NOMO-1 (cell line): ENCODE data around the gene WDR82.
A peak's percentile ranks its signal among the peaks of the same experiment; 100 is the strongest.
"Not testable (repeated sequence)": the region's sequence is repeated elsewhere in the genome, so short reads cannot be mapped to it uniquely, and the experiment has no call there.

ENCODE experiments used
- DNase-seq, 2 experiments: peaks; one replicate each; lab custom pipeline; 2025; ENCODE audit not compliant: unreplicated experiment in 2 of 2; lab: John Stamatoyannopoulos, UW

Gene WDR82

DNA sequence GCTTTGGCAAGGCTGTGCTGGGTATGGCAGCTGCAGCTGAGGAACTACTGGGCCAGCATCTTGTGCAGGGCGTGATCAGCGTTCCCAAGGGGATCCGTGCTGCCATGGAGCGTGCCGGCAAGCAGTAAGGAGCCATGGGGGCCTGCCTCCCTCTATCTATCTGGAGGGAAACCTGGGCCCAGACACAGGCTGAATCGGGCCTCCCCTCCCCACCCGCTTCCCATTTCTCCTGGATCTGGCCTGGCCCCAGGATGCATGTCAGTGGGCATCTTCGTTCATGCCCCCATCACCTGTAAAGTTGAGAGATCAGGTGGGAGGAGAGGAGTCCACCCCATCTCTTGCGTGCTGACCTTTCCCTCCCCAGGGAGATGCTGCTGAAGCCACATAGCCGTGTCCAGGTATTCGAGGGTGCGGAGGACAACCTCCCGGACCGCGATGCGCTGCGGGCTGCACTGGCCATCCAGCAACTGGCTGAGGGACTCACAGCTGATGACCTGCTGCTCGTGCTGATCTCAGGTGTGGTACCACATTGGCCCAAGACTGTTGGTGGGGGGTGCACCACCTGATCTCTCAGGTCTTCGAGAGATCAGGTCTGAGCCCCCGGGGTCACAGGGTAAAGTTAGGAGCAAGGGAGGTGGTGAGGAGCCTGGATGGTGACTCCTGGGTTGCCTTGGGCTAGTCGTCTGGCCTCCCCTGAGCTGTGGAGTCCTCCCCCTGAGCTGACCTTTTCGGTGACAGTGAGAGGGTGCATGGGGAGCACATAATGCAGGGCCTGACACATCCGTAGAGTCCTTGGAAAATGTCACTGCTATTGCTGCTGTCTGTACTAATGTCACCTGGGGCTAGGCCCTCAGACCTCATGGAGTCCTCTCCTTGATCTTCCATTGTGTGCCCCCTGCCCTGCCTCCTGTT is 12.4 kb upstream of the WDR82 start:
- no peak for DNase-seq

DNA sequence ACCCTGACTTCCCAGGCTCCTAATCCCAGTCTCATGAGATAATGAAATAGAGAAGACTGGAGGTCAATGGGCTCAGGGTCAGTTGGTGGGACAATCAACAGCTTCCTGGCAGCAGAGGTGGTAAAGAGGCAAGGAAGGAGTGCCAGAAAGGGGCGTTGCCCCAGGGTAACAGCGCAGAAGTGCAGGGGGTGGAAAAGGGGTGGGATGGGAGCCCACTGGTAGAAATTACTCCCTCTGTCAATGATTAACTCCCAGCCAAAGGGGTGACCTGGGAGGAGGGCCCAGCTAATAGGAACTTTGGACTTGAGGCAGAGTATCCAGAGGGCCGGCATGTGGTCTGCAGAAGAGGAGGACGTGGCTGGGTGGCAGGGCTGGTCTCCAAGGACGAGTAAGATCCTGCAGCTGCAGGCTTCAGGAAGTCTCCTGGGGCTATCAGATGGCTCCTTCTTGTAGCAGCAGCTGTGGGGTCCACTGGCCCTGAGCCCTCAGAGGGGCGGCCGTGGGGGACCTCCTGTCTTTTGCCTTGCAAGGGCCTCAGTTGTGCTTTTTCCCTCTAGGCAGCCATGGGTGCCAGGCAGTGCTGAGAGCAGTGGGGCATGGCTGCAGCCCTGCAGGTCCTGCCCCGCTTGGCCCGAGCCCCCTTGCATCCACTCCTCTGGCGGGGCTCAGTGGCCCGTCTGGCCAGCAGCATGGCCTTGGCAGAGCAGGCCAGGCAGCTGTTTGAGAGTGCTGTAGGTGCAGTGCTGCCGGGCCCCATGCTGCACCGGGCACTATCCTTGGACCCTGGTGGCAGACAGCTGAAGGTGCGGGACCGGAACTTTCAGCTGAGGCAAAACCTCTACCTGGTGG is 11.5 kb upstream of the WDR82 start:
- no peak for DNase-seq

DNA sequence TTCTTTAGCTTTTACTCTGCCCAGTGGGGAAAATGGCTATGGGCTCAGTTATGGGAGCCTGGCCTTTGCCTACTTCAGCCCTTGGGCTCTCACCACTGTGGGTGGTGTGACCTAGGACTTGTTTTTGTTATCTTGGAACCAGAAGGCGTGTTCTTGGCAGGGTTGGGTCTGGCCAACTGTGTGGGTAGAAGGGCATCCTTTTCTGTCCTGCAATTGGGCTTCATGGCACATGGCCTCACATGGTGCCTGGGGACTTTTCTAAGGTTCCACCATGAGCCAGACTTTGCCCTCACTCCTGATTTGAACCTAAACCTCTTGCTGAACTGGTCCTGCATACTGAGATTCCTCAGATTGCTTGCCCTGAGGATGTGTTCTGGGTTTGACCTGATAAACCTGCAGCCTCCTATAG is 10.9 kb upstream of the WDR82 start:
- no peak for DNase-seq

DNA sequence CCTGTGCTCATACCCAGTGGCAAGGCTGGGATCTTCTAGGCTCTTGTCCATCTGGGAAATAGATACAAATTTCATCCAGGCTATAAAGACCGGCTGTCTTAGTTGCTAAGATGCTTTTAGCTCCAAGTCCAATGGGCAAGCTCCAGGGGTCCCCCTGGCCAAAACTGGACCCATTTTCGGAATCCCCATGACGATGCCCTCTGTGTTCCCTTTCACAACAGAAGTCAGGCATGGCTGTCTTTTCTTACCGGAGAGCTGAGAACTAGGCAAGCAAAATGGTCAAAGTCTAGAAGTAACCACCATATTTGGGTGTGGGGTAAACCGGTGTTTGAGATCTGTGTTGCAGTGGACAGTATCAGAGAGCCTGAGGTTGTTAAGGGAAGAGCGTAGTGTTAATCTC is 10.2 kb upstream of the WDR82 start:
- no peak for DNase-seq

DNA sequence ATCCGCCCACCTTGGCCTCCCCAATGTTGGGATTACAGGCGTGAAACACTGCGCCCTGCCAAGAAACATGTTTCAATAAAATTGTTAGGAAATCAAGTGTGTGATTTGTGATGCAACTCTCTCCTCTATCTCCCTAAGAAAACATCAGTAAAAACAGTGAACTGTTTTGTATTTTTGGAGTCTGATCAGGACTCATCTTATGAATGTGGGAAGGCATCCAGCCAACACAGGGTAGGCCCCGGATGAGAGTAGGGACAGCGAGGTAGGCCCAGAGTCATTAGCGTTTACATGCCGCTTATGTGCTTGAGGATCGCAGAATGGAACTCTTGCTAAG is 8.3 kb upstream of the WDR82 start:
- DNase-seq: no peak

DNA sequence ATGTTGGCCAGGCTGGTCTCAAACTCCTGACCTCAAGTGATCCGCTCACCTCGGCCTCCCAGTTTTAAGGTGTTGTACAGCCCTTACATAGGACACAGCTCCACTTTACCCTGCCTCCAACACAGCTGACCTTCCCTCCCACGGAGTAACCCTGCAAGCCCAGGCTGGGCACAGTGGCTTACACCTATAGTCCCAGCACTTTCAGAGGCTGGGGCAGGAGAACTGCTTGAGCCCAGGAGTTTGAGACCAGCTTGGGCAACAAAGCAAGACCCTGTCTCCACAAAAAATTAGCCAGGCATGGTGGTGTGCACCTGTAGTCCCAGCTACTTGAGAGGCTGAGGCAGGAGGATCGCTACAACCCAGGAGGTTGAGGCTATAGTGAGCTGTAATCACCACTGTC is 5.6 kb upstream of the WDR82 start:
- DNase-seq: not testable (repeated sequence)

DNA sequence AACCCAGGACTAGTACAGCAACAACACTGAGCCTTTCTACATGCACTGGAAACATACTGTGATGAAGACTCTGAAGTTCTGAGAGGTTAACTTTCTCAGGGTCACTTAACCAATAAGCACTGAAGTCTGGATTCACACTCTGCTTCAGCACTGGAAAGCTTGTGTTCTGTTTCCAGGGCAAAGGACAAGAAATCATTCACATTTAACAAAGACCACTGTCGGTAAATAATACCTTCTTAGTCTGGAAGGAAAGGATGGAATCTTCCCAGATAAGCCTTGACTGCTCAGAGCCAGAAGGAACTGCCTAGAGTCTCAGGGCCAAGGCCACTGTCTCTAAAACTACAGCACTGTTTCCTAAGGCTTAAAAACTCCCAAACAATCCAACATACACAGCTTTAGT is 4.9 kb upstream of the WDR82 start:
- DNase-seq: no peak

DNA sequence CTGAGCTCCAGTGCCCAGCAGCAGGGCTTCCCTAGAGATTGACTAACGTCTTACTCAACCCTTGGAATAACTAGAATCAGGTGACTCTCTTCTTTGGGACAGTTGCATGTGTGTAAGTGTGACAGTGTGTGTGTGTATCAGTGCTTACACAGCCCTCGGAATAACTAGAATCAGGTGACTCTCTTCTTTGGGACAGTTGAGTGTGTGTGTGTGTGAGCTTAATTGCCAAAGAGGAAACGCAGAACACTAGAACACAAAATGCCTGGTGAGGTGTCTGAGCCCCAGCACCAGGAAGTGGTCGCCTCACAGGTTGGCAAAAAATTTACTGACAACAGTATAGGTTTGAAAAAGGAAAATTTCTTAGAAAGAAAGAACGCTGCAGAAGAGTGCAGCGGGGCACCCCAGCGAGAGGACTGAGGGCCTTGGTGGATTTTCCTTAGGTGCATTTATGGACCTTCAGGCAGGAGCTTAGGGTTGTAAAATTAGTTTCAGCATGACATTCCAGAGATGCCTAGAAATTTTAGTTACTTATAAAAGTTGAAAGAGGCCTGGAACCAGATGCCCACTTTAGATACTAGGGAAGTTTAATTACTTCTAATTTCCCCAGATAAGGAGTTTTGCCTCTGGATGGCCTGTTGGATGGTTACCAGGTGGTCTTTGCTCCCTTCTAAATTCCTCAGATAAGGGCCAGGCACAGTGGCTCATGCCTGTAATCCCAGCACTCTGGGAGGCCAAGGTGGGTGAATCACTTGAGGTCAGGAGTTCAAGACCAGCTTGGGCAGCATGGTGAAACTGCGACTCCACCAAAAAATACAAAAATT is 3.7 kb upstream of the WDR82 start:
- DNase-seq: no peak

DNA sequence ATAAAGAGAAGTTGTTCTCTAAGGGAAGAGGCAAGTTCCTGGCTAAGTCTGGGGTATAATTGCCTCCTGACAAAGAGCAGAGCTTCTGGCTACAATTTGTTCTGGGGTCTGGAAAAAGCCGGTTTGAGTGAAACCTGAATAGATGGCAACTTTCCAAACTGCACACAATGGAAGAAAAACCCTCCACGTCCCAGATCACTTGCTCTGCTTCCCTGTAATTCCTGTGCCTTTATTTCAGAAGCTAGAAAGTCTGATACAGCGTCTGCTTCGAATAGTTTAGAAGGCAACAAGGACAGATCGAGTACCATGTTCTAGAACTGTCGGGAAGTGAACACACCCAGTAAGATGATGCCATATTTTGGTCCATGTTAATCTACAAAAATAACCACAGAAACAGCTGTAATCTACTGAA is 1.6 kb upstream of the WDR82 start:
- no peak for DNase-seq

DNA sequence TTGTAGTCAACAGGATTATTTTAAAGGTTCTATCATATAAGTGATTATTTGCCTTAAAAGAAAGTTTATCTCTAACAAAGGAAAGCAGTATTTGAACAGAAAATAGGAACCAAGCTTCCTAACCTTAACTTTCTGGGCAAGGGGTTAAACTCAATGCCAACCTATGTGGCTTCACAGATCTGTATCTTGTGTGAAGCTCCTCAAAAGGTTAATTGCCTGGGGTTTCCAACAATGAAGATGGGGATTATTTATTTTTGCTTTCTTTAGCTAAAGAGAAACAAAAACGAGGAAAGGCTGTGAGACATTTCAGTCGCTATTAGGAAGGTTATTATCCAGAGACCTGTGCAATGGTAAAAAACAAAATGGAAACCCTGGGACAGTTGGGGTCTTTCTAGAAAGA is 1.1 kb upstream of the WDR82 start:
- DNase-seq: no peak

GRCh38 chr3:52277972-52278509 is 408 bp downstream of the WDR82 start:
- peak; percentile 69 for DNase-seq

DNA sequence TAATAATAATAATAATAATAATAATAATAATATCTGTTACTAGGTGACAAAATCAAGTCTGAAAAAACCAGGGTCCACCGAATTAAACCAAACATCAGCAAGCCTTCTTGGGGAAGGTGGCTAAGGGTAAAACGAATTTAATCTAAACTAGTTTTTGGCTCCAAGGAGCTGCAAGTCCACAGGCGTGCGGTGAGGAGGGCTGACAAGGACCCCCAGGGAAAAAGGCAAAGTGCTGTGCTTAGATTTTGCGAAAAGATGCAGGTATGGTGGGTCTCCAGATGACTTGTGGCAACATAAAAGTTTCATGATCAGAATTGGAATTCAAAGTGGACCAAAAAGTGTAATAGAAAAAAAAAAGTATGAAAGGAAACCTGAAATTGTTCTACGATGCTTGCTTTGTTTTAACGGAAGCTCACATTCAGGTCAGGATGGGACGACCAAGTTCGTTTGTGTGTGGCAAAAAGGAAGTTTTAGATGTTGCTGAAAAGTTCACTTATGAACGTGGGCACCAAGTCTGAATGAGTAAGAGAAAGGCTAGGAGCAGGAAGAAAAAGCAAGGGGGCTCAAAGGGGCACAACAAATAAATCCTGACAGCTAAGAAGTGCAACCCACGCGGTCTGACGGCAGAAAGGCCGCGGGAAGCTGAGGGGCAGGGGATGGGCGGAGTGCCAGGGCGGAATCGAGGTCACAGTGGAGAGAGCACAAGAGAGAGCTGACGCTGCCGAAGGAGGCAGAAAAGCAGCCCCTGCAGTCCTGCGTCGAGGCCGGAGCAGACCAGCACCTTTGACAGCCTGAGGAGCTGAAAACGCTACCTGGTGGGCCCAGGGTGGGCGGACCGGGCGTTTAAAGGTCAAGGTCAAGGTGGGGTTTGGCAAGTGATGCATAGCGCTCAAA is 1.1 kb downstream of the WDR82 start:
- peak; percentile 40 to 59 for DNase-seq

GRCh38 chr3:52274781-52275180 is 3.7 kb downstream of the WDR82 start:
- DNase-seq: not testable (repeated sequence)

GRCh38 chr3:52272831-52273230 is 5.6 kb downstream of the WDR82 start:
- DNase-seq: no peak

DNA sequence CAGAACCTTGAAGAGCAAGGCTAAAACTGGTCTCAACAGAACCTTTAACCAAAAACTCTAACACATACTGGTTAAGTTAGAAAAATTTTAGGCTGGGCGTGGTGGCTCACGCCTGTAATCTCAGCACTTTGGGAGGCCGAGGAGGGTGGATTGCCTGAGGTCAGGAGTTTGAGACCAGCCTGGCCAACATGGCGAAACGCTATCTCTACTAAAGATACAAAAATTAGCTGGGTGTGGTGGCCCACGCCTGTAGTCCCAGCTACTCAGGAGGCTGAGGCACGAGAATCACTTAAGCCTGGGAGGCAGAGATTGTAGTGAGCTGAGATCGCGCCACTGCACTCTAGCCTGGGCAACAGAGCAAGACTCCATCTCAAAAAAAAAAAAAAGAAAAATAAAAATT is 6.3 kb downstream of the WDR82 start:
- not testable (repeated sequence) for DNase-seq

GRCh38 chr3:52270252-52270754 is 8.1 kb downstream of the WDR82 start:
- DNase-seq: peak in 1 of 2 experiments; percentile 44

- DNase-seq: no peak
Measured at GRCh38 chr3:52269776-52270175, 8.7 kb downstream of the WDR82 start.

GRCh38 chr3:52268036-52268435 is 10.4 kb downstream of the WDR82 start:
- DNase-seq: no peak

- no peak for DNase-seq
Measured at GRCh38 chr3:52265387-52265786, 13.1 kb downstream of the WDR82 start.

GRCh38 chr3:52262447-52262846 is 16.0 kb downstream of the WDR82 start:
- no peak for DNase-seq
